Sigmoid colon (tissue), 7 donors: ENCODE data around the gene CABP4. TPM values are rescaled to one million over a fixed set of nuclear protein-coding genes. Genes with fewer than 3 reads are reported as not detected.

Source experiments
- DNase-seq: peaks from one replicate; pipeline ENCODE4 v3.0.0-alpha.2; 2019
- H3K27ac ChIP-seq, 4 donors: fragments of 200-600 bp; sonication (generic); one replicate each; pipeline ENCODE4 v1.5.1; 2016 to 2019; ENCODE audit warnings: mild to moderate bottlenecking in 1 of 4
- H3K27me3 ChIP-seq, 3 donors: fragments of 200-600 bp; sonication (generic); one replicate each; pipeline ENCODE4 v1.5.1; 2019; ENCODE audit warnings: mild to moderate bottlenecking in 1 of 3
- H3K36me3 ChIP-seq, 4 donors: fragments of 200-600 bp; sonication (generic); one replicate each; pipeline ENCODE4 v1.5.1; 2016 to 2019
- H3K4me1 ChIP-seq, 4 donors: fragments of 200-600 bp; sonication (generic); one replicate each; pipeline ENCODE4 v1.5.1; 2017 to 2019
- H3K4me3 ChIP-seq, 4 donors: fragments of 200-600 bp; sonication (generic); one replicate each; pipeline ENCODE4 v1.5.1; 2017 to 2019; ENCODE audit warnings: mild to moderate bottlenecking in 2 of 4, moderate library complexity in 1 of 4
- H3K9me3 ChIP-seq, 4 donors: fragments of 200-600 bp in 3 of 4; sonication (generic) in 3 of 4; one replicate each; pipeline versions ENCODE4 v1.5.1 to v1.6.1; 2013 to 2019
- EP300 ChIP-seq, 4 donors: sonication (generic); formaldehyde crosslinking; IDR thresholded peaks; one replicate each; pipeline ENCODE4 v1.6.1; 2017; ENCODE audit warnings: antibody characterized with exemption in 4 of 4
- POLR2A ChIP-seq, 2 donors: fragments of 450-650 bp; IDR thresholded peaks; one replicate each; pipeline ENCODE4 v1.6.1; 2016; ENCODE audit warnings: antibody characterized with exemption in 2 of 2, mild to moderate bottlenecking in 2 of 2, moderate library complexity in 2 of 2
- POLR2AphosphoS5 ChIP-seq, 4 donors: sonication (generic); formaldehyde crosslinking; IDR thresholded peaks; one replicate each; pipeline ENCODE4 v1.6.1; 2017; ENCODE audit warnings: antibody characterized with exemption in 4 of 4
- WGBS, 2 donors: extraction: QIAGEN DNeasy Blood & Tissue Kit; methylation state at CpG; one replicate each; pipeline ENCODE4 v1.1.7; 2013; 5-methylcytosine and 5-hydroxymethylcytosine counted together
- intact Hi-C: fragments of 100-400 bp; cut with DNase I; formaldehyde crosslinking; loops from one replicate; pipeline ENCODE4 v1.15.1; 2023
- polyA plus RNA-seq, 3 donors: library from polyadenylated mRNA; stranded (reverse); fragments of 200-250 nt; gene quantifications; one replicate each; pipeline ENCODE4 v1.2.3, GENCODE V29; 2013
- total RNA-seq, 4 donors: library from RNA; depleted of rRNA; stranded (reverse); fragments of >200 nt; gene quantifications; one replicate each; pipeline ENCODE4 v1.1.0, GENCODE V29; 2016
- TF ChIP-seq, protein P1 (sequence below), 4 experiments: fragments of 450-650 bp in 3 of 4; fragments of 200-600 bp in 1 of 4; IDR thresholded peaks; one replicate each; pipeline ENCODE4 v1.5.1; 2016 to 2019; ENCODE audit warnings: antibody characterized with exemption in 4 of 4, mild to moderate bottlenecking in 3 of 4, moderate library complexity in 2 of 4
- donor health status: healthy with polysubstance abuse.
- donor health status: Bipolar disorder and iron deficiency.
- donor health status: healthy.

CABP4 gene
- total and polyA plus RNA-seq, 7 donors = 0.41 to 1.5 (median 0.61) TPM; not detected in 1

DNA sequence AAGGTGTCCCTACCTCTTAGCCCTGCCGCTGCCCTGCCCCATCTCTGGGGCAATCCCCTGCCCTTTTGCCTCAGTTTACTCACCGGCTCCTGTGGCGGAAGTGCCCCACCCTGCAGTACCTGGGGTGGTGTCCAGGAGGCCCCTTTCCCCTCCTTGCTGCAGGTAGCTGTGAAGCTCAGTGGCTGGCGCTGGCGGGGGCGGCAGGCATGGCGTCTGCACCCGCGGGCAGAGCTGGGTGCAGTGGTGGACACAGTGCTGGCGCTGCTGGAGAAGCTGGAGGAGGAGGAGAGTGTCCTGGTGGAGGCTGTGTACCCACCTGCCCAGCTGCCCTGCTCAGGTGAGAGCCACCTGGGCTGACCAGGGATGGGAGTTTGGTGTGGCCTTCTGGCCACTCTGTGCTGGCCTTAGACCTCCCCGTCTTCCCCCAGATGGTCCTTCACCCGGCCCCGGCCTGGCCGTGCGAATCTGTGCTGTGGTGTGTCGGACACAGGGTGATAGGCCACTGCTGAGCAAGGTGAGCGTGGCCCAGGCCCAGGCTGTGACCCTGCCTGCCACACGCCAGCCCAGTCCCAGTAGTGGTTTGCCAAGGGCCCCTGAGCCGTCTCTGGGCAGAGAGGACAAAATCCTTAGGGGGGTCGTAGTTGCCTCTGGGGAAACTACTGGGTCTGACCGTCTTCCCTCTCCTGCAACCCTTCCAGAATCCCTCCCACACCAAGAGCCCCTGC is 35.7 kb upstream of the CABP4 start:
- intact Hi-C loops = loop anchor here (2.0 kb wide), 1 partner anchor 17 kb away; no protein-coding TSS in a partner anchor

DNA sequence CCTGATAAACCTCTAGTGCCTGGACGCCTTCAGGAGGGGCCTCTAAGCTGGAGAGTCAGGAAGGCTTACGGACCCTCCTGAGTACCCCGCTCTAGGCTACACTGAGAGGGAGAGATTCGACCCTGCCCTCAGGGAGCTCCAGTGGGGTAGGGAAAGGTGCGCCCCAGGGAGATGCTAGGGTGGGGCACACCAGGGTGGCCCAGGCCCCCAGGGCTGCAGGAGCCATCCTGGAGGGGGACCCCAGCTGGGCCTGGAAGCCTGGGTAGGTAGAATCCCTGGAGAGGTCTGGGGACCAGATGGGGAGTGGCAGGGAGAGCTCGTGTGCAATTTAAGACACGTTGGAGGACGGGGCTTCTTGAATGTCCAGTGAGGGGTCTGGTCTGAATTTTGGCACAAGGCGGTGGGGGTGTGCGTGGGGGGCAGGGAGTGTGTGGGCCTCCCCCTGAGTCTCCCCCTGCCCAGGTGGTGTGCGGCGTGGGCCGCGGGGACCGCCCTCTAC is 35.0 kb upstream of the CABP4 start:
- Histone ChIP-seq H3K27ac (peak overlapping the region; percentile 88 to 99 (median 92)), H3K9me3 (no peaks in the 10 kb centered on the region), H3K27me3 (peaks cover 0 to 5% (median 2%) of the 10 kb centered on the region in 3 donors), H3K36me3 (no peaks in the 10 kb centered on the region), H3K4me3 (peak overlapping the region; percentile 31 to 87 (median 71)), H3K4me1 (peaks cover 0 to 44% (median 31%) of the 10 kb centered on the region in 4 donors)
- intact Hi-C loops = loop anchor here (2.0 kb wide), 1 partner anchor 17 kb away; no protein-coding TSS in a partner anchor
- TF ChIP-seq EP300 (IDR thresholded peaks at IDR 0.05) (no peak), POLR2A (IDR thresholded peaks at IDR 0.05) (no peak), POLR2AphosphoS5 (IDR thresholded peaks at IDR 0.05) (no peak)
- TF ChIP-seq, protein P1, sequence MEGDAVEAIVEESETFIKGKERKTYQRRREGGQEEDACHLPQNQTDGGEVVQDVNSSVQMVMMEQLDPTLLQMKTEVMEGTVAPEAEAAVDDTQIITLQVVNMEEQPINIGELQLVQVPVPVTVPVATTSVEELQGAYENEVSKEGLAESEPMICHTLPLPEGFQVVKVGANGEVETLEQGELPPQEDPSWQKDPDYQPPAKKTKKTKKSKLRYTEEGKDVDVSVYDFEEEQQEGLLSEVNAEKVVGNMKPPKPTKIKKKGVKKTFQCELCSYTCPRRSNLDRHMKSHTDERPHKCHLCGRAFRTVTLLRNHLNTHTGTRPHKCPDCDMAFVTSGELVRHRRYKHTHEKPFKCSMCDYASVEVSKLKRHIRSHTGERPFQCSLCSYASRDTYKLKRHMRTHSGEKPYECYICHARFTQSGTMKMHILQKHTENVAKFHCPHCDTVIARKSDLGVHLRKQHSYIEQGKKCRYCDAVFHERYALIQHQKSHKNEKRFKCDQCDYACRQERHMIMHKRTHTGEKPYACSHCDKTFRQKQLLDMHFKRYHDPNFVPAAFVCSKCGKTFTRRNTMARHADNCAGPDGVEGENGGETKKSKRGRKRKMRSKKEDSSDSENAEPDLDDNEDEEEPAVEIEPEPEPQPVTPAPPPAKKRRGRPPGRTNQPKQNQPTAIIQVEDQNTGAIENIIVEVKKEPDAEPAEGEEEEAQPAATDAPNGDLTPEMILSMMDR (IDR thresholded peaks at IDR 0.05) = no peak
- 26 to 35% methylated on average over 15 of the region's 15 CpGs for WGBS, 2 donors
- no peak for DNase-seq

More for the DNA sequence above, 35.7 kb upstream of the CABP4 start:
- Histone ChIP-seq H3K9me3 (no peaks in the 10 kb centered on the region), H3K27ac (peak overlapping the region in 2 of 4 donors; percentile 93 to 99), H3K27me3 (peaks cover 0 to 9% (median 5%) of the 10 kb centered on the region in 3 donors), H3K36me3 (no peaks in the 10 kb centered on the region), H3K4me3 (no peak overlapping the region), H3K4me1 (peaks cover 0 to 49% (median 35%) of the 10 kb centered on the region in 4 donors)
- no peak for DNase-seq
- TF ChIP-seq, protein P1 (IDR thresholded peaks at IDR 0.05) = no peak
- TF ChIP-seq EP300 (IDR thresholded peaks at IDR 0.05) (no peak), POLR2AphosphoS5 (IDR thresholded peaks at IDR 0.05) (no peak), POLR2A (IDR thresholded peaks at IDR 0.05) (no peak)
- 90 to 91% methylated on average over 21 of the region's 21 CpGs for WGBS, 2 donors

DNA sequence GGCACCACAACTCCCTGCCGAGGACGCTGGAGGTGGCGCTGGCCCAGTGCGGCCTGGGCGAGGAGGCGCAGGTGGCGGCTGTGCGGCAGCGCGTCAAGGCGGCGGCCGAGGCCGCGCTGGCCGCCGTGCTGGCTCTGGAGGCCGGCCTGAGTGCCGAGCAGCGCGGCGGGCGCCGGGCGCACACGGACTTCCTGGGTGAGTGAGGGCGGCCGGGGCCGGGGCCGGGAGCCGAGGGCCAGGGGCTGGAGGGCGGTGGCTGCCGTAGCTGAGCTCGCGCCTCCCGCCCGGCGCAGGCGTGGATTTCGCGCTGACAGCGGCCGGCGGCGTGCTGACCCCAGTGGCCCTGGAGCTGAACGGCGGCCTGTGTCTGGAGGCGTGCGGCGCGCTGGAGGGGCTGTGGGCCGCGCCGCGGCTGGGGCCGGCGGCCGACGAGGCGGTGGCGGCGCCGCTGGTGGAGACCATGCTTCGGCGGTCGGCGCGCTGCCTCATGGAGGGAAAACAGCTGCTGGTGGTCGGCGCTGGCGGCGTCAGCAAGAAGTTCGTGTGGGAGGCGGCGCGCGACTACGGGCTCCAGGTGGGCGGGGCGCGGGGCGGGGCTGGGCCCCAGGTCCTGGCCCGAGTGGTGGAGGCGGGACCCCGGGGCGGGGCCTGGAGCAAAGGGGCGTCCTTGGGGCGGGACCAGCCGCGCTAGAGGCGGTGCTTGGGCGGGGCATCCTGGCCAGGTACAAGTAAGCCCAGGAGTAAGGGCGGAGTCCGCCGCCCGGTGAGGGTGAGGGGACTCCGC is 34.3 kb upstream of the CABP4 start:
- 1% methylated on average over 97 of the region's 97 CpGs for WGBS, 2 donors

DNA sequence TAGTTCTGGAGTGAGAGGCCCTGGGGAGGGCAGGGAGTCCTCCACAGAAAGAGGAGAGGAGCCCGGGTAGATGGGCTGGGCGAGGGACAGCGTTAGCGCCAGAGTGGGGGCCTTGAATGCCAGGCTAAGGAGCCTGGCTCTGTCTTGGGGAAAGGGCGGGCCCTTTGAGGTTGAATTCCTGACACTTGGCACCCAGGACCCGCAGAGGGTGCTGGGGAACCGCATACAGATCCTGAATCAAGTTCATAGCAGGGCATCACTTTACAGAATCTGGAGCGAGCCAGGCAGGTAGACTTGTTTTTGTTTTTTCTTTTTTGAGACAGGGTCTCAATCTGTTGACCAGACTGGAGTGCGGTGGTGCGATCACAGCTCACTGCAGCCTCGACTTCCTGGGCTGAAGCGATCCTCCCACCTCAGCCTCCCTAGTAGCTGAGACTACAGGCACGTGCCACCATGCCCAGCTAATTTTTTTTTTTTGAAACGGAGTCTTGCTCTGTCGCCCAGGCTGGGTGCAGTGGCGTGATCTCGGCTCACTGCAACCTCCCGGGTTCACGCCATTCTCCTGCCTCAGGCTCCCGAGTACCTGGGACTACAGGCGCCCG is 33.6 kb upstream of the CABP4 start:
- peaks cover 0 to 31% (median 20%) of the 10 kb centered on the region in 4 donors for H3K4me1 ChIP-seq
- intact Hi-C loops = loop anchor here (2.0 kb wide), 1 partner anchor 19 kb away; no protein-coding TSS in a partner anchor
- no peaks in the 10 kb centered on the region for H3K27me3 ChIP-seq
- WGBS, 2 donors = 55 to 77% methylated on average over 22 of the region's 22 CpGs
- H3K27ac ChIP-seq = peak overlapping the region; percentile 88 to 99 (median 92)
- H3K36me3 ChIP-seq = no peaks in the 10 kb centered on the region
- no peak for DNase-seq
- TF ChIP-seq, protein P1 (IDR thresholded peaks at IDR 0.05) = no peak
- TF ChIP-seq EP300 (IDR thresholded peaks at IDR 0.05) = no peak
- no peak for TF ChIP-seq POLR2AphosphoS5 (IDR thresholded peaks at IDR 0.05)
- TF ChIP-seq POLR2A (IDR thresholded peaks at IDR 0.05) = no peak
- no peaks in the 10 kb centered on the region for H3K9me3 ChIP-seq
- H3K4me3 ChIP-seq = peak overlapping the region; percentile 31 to 87 (median 71)

More for the DNA sequence above, 34.3 kb upstream of the CABP4 start:
- intact Hi-C loops = loop anchor here (2.0 kb wide), 1 partner anchor 18 kb away; no protein-coding TSS in a partner anchor
- Histone ChIP-seq H3K9me3 (no peaks in the 10 kb centered on the region), H3K4me3 (peak overlapping the region; percentile 31 to 87 (median 71)), H3K27me3 (peaks cover 0 to under 1% (median 0%) of the 10 kb centered on the region in 3 donors), H3K36me3 (no peaks in the 10 kb centered on the region), H3K4me1 (peaks cover 0 to 38% (median 25%) of the 10 kb centered on the region in 4 donors), H3K27ac (peak overlapping the region; percentile 88 to 99 (median 92))
- DNase-seq = peak; percentile 98
- TF ChIP-seq EP300 (IDR thresholded peaks at IDR 0.05) (no peak), POLR2AphosphoS5 (IDR thresholded peaks at IDR 0.05) (peak; percentile 71 to 86 (median 81)), POLR2A (IDR thresholded peaks at IDR 0.05) (no peak)
- TF ChIP-seq, protein P1 (IDR thresholded peaks at IDR 0.05) = no peak
